ENCODE measurements around the gene KIF6.

- TF ChIP-seq CTCF (IDR thresholded peaks at IDR 0.05) (no peak), EP300 (IDR thresholded peaks at IDR 0.05; ENCODE audit: low read depth) (no peak), POLR2AphosphoS5 (IDR thresholded peaks at IDR 0.05) (no peak)
Observed at GRCh38 chr6:39428816-39429215, 296.4 kb downstream of the KIF6 start.
